ENCODE measurements around the gene MCTP2.

GRCh38 chr15:94259121-94259751 lies 27.9 kb downstream of the MCTP2 start:
- TF ChIP-seq CTCF (IDR thresholded peaks at IDR 0.05; ENCODE audit: poor library complexity) (no peak), EZH2 (IDR thresholded peaks at IDR 0.05; ENCODE audit: borderline replicate concordance) (no peak), EZH2phosphoT487 (IDR thresholded peaks at IDR 0.05; ENCODE audit: low read depth, severe bottlenecking, unreplicated experiment) (no peak)
